Measurements from ENCODE around the gene JUND. TPM values are rescaled to one million over a fixed set of nuclear protein-coding genes. Genes with fewer than 3 reads are reported as not detected.
A peak's percentile ranks its signal among the peaks of the same experiment; 100 is the strongest.

The JUND gene
- total RNA-seq, 2 experiments from 2014 or later = 79.0 to 138 TPM

DNA sequence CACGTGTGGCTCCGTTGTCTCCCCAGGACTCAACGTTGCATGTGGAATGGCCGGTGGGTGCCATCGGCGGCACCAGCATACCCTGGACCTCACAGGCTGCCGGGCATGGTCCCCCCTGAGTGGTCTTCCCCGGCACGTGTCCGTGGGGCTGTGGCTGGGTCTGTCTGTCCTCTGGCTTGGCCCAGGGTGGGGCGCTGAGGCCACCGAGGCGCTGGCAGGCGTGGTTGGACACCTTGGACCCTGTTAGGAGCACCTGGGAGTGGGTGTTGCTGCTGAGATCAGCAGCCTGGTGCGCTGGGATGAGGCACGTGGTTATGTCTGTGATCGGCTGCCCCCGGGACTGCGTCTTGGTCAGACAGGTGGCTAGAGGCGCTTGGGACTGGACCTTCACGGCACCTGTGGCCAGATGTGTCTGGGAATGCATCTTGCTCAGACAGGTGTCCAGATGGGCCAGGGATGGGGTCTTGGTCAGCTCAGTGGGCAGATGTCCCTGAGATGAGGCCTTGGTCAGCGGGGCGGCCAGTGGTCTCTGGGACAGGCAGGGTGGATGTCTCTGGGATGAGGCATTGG is 16.4 kb downstream of the JUND start:
- H3K79me2 ChIP-seq (ENCODE audit: insufficient read depth, low read depth, low read length) = no peaks in the 10 kb centered on the region
- BruUV-seq (replicated peaks) = no TSS peak
- H3K4me2 ChIP-seq (ENCODE audit: low read length) = peak overlapping the region; percentile 47
- intact Hi-C loops (cut with micrococcal nuclease; ENCODE audit: unreplicated experiment) = no loop called here
- peak overlapping the region; percentile 10 for H3K4me3 ChIP-seq (ENCODE audit: low read depth, low read length, poor library complexity, severe bottlenecking)
- H3K27ac ChIP-seq (ENCODE audit: low read depth, low read length, poor library complexity, severe bottlenecking) = no peak overlapping the region
- ChIA-PET CTCF (ENCODE audit: unreplicated experiment) (interaction anchor here (0.5 kb wide), 1 partner anchor 73 kb away, joined by 3 read pairs; no protein-coding TSS in a partner anchor), POLR2A (no interaction called here)
- TF ChIP-seq, protein P1, sequence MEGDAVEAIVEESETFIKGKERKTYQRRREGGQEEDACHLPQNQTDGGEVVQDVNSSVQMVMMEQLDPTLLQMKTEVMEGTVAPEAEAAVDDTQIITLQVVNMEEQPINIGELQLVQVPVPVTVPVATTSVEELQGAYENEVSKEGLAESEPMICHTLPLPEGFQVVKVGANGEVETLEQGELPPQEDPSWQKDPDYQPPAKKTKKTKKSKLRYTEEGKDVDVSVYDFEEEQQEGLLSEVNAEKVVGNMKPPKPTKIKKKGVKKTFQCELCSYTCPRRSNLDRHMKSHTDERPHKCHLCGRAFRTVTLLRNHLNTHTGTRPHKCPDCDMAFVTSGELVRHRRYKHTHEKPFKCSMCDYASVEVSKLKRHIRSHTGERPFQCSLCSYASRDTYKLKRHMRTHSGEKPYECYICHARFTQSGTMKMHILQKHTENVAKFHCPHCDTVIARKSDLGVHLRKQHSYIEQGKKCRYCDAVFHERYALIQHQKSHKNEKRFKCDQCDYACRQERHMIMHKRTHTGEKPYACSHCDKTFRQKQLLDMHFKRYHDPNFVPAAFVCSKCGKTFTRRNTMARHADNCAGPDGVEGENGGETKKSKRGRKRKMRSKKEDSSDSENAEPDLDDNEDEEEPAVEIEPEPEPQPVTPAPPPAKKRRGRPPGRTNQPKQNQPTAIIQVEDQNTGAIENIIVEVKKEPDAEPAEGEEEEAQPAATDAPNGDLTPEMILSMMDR (conservative IDR thresholded peaks at IDR 0.05; ENCODE audit: low read length) = no peak
- TF ChIP-seq EZH2phosphoT487 (IDR thresholded peaks at IDR 0.05; ENCODE audit: borderline replicate concordance, low read depth, low read length) = no peak
- H3K4me1 ChIP-seq (ENCODE audit: insufficient read depth, low read length, poor library complexity, severe bottlenecking) = peaks cover 11% of the 10 kb centered on the region
- no peaks in the 10 kb centered on the region for H4K20me1 ChIP-seq (ENCODE audit: insufficient read depth, low read length)
- no peaks in the 10 kb centered on the region for H3K9me3 ChIP-seq (ENCODE audit: low read length)
- H3K9me2 ChIP-seq (ENCODE audit: insufficient read depth, low read length) = no peaks in the 10 kb centered on the region
- H2AFZ ChIP-seq (ENCODE audit: low read length) = no peak overlapping the region
- no peaks in the 10 kb centered on the region for H3K36me3 ChIP-seq (ENCODE audit: insufficient read depth, low read length)
- DNase-seq (ENCODE audit: low spot score) = no peak

- Histone ChIP-seq H3K36me3 (ENCODE audit: insufficient read depth, low read length) (no peaks in the 10 kb centered on the region), H3K79me2 (ENCODE audit: insufficient read depth, low read depth, low read length) (no peaks in the 10 kb centered on the region), H3K9me2 (ENCODE audit: insufficient read depth, low read length) (no peaks in the 10 kb centered on the region), H4K20me1 (ENCODE audit: insufficient read depth, low read length) (no peaks in the 10 kb centered on the region), H3K4me2 (ENCODE audit: low read length) (no peak overlapping the region), H3K4me3 (ENCODE audit: low read depth, low read length, poor library complexity, severe bottlenecking) (no peak overlapping the region), H2AFZ (ENCODE audit: low read length) (no peak overlapping the region), H3K9me3 (ENCODE audit: low read length) (no peaks in the 10 kb centered on the region), H3K27ac (ENCODE audit: low read depth, low read length, poor library complexity, severe bottlenecking) (no peak overlapping the region), H3K4me1 (ENCODE audit: insufficient read depth, low read length, poor library complexity, severe bottlenecking) (peaks cover 11% of the 10 kb centered on the region)
- no peak for DNase-seq (ENCODE audit: low spot score)
- BruUV-seq (replicated peaks) = no TSS peak
- CTCF ChIA-PET (ENCODE audit: unreplicated experiment) = no interaction called here
- POLR2A ChIA-PET = no interaction called here
- TF ChIP-seq EZH2phosphoT487 (IDR thresholded peaks at IDR 0.05; ENCODE audit: borderline replicate concordance, low read depth, low read length) = no peak
- TF ChIP-seq, protein P1 (conservative IDR thresholded peaks at IDR 0.05; ENCODE audit: low read length) = no peak
- intact Hi-C loops (cut with micrococcal nuclease; ENCODE audit: unreplicated experiment) = no loop called here
These were observed 17.1 kb downstream of the JUND start for GRCh38 chr19:18264137-18264854.

Data from OCI-LY7 (cell line).